NCI-H82 (cell line): ENCODE data around the gene SEC24D.
"Not testable (repeated sequence)": the region's sequence is repeated elsewhere in the genome, so short reads cannot be mapped to it uniquely, and the experiment has no call there.

Experiments
- DNase-seq: peaks from one replicate; lab custom pipeline; 2025; lab: John Stamatoyannopoulos, UW

Gene SEC24D

GRCh38 chr4:118835571-118836300 is at the start of gene SEC24D:
TSS of gene SEC24D (minus strand) at chr4:118836126. CDS start at chr4:118833696, 2,430 bp downstream.
- peak; percentile 85 for DNase-seq

DNA sequence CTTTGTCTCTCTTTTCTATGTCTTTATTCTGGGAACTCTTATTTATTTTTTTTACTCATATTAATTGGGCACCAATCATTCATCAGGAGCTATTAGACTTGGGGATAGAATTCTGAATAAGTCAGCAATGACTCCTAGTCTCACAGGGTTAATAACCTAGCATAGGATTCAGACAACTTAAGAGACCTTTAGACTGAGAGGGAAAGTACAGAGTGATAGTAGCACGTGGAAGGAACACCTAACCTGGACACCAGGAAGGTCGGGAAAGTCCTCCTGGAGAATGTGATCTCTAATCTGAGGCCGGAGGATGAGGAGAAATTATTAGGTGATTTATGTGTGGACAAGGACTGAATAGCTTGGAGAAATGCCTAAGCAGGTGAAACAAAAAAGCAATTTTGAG is 48.8 kb upstream of the SEC24D start:
- no peak for DNase-seq

DNA sequence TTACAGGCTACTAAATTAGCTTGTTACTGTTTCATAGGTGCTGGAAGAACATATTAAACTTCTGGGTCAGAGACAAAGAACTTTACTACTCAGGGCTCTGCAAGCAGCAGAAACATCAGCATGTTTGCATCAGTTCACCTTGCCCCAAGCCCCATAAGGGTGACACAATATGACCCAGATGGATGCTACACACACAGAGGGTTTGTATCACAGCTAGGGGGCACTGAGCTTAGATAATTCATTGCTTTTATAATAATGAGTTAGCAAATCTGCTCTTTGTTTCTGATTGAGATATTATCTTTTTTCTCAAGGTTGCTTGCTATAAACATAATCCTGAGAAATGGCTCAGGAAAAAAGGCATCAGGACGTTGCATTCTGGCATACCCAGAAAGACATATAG is 47.9 kb upstream of the SEC24D start:
- DNase-seq: peak; percentile 2

GRCh38 chr4:118881512-118882146 is 45.7 kb upstream of the SEC24D start:
- DNase-seq: no peak

DNA sequence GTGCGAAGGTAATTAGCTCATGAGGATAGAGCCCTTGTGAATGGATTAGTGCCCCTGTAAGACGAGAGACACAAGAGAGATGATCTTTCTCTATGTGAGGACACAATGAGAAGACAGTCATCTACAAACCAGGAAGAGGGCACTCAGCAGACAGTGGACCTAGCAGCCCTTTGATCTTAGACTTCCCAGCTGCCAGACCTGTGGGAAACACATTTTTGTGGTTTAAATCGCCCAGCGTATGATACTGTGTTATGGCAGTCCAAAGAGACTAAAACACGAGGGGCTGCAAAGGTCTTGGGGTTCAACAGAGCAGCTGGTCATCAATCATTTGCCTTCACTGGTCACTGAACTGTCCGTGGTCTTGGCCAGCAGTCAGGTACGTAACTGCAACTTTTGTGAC is 43.5 kb upstream of the SEC24D start:
- peak; percentile 19 for DNase-seq

- not testable (repeated sequence) for DNase-seq
Observed at GRCh38 chr4:118878507-118878906, 42.6 kb upstream of the SEC24D start.

- DNase-seq: no peak
Observed at GRCh38 chr4:118877797-118878196, 41.9 kb upstream of the SEC24D start.

GRCh38 chr4:118872181-118872580 is 36.3 kb upstream of the SEC24D start:
- no peak for DNase-seq

GRCh38 chr4:118869808-118870342 is 33.9 kb upstream of the SEC24D start:
- DNase-seq: no peak

- no peak for DNase-seq
Observed at GRCh38 chr4:118867311-118868067, 31.6 kb upstream of the SEC24D start.

- no peak for DNase-seq
Observed at GRCh38 chr4:118866442-118866841, 30.5 kb upstream of the SEC24D start.

DNA sequence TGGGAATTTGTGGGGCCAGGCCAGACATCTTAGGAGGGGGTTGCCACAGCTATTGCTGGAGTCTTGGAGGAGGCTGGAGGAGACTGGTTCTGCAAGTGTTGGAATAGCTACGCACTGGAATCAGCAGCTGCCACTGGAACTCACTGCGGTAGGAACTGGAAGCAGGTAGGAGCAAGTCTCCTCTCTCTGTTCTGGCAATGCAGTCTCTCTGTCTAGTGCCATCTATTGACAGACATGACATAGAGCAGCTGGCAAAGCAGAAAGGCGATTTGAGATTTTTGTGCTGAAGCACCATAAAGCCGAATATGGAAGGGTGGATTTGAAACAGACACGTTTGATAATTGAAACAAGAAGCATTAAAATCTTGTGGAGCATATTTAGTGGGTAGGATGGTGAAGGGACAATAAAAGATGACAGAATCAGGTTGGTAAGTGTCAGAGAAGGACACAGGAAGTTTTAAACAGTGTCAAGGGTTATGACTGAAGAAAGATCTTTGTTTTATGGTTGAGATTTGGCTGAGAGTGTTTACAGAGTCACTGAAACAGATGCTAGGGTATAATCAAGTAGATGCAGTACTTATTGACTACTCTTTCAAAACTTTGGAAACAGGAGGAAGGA is 29.3 kb upstream of the SEC24D start:
- DNase-seq: peak; percentile 73

DNA sequence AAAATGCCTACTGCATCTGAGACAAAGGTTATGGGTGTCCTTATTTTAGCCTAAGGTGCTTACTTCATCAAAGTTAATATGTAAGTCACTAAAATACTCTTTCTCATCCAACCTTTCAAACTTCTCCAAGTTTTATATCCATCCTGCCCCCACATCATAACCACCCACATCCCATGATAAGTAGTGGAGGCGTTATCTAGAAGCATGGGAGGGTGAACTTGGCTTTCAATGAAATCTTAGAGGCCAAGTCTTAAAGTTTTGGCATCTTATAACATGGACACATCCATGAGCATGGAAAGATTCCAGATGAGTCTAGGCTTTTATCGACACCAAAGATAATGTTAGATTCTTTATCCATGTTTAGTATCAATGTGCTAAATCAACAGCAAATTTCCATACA is 22.9 kb upstream of the SEC24D start:
- no peak for DNase-seq

DNA sequence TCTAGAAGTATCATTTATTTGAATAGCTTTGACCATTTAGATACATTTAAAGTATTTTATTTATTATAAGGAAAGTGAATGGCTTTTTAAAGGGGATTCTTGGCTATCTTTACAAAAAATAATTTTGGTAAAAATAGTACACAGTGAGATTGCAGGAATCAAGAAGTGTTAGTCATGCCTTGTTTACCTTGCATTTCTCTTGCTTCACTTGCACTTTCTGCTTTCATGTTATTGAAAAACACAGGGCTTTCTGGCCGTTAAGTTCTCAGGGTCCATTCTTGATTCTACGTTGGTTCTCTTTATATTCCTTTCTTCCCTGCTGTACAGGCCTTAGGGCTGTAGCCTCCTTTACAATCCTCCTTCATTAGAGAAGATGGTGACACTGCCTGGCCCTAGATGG is 21.8 kb upstream of the SEC24D start:
- no peak for DNase-seq

GRCh38 chr4:118850488-118851173 is 14.7 kb upstream of the SEC24D start:
- no peak for DNase-seq

DNA sequence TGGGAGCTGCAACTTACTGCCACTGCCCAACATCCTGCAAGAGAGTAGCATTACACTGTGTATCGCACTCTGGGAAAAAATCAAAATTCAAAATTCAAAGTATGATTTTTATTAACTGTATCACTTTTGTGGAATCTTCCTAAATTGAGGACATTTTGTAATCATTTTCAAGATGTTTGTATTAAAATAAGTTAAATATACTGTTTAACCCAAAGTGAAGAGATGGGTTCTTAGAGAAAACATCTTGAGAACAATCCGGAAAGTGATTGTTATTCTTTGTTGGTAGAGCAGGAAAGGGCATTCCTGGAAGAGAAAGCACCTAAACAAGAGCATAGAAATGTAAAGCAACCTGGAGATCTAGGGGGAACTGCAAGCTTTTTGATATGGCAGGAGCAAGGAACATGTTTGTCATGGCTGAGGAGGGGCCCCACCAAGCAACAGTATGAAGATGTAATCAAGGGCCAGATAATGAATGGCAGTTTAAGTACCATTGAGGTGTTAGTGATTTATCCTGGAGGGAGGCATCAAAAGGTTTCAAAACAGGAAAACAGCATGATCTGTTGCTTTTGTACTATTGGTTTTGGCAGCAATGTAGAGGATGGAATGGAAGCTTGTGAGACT is 14.1 kb upstream of the SEC24D start:
- DNase-seq: no peak

- DNase-seq: no peak
Observed at GRCh38 chr4:118848901-118849300, 13.0 kb upstream of the SEC24D start.

- DNase-seq: no peak
Observed at GRCh38 chr4:118848242-118848641, 12.3 kb upstream of the SEC24D start.

DNA sequence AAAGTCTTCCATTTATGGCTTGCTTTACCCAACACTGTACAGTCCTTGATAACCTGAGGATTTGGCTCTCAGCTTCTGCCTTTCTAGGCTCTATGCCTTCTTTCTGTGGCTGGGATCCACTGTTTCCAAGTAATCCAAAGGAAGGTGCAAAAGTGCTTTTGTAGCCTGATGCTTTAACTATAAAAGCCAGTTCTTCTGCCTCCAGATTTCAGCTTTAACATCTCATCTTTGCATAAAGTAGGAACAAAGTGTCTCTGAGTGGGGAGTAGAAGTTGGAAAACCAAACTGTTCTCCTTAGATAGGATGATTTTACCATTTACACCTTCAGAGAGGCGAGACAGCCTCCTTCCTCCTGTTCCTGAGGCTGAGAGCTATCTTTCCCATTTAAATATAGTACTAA is 11.1 kb upstream of the SEC24D start:
- DNase-seq: peak; percentile 1

DNA sequence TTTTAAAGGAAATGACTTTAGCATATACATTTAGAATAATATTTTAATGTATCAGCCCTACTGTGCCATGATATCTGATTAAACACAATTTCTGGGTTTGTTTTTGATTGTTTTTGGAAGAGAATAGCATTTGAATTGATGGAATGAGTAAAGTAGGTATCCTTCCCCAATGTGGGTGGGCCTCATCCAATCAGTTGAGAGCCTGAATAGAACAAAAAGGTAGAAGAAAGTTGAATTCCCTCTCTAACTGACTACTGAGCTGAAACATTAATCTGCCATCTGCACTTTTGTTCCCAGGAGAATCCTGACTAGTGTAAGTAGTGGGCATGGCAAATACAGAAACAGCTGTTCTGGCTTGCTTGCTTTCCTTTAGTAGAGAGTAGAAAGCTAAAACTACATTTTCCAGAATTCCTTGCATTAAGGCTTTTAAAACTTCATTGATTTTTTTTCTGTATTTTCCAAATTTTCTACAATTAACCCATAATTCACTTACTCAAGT is 9.7 kb upstream of the SEC24D start:
- DNase-seq: peak; percentile 70

- no peak for DNase-seq
Observed at GRCh38 chr4:118843237-118843636, 7.3 kb upstream of the SEC24D start.
